ENCODE data around the gene ANO3. TPM values are rescaled to one million over a fixed set of nuclear protein-coding genes. Genes with fewer than 3 reads are reported as not detected.

ANO3 gene
- total RNA-seq, 1 experiment from 2014 or later: not detected

GRCh38 chr11:26677566-26677965, 345.6 kb downstream of the ANO3 start:
- Histone ChIP-seq H4K20me1 (ENCODE audit: insufficient read depth) (no peaks in the 10 kb centered on the region), H3F3A (ENCODE audit: insufficient read depth, low read depth) (no peaks in the 10 kb centered on the region), H3K4me3 (no peak overlapping the region), H3K36me3 (ENCODE audit: low read depth) (no peaks in the 10 kb centered on the region), H3K79me2 (ENCODE audit: low read depth) (no peaks in the 10 kb centered on the region), H3K27me3 (ENCODE audit: insufficient read depth, low read depth) (no peaks in the 10 kb centered on the region), H3K9me3 (ENCODE audit: insufficient read depth, low read depth) (no peaks in the 10 kb centered on the region), H3K4me2 (no peak overlapping the region), H3K27ac (no peak overlapping the region), H3K9me2 (ENCODE audit: insufficient read depth) (no peaks in the 10 kb centered on the region), H2AFZ (no peak overlapping the region), H3K4me1 (replicated peaks; ENCODE audit: insufficient read depth) (no peaks in the 10 kb centered on the region)
- ChIA-PET POLR2A (ENCODE audit: unreplicated experiment) (interaction anchor here (0.7 kb wide), 1 partner anchor 541 kb away, joined by 4 read pairs; no protein-coding TSS in a partner anchor), CTCF (no interaction called here)
- peak in 1 of 2 experiments; percentile 62 for DNase-seq
- TF ChIP-seq CTCF (conservative IDR thresholded peaks at IDR 0.05) (no peak), EZH2 (IDR thresholded peaks at IDR 0.05; ENCODE audit: low read depth) (no peak)
- intact Hi-C loops (cut with micrococcal nuclease; ENCODE audit: unreplicated experiment): loop anchor here (1.0 kb wide), 1 partner anchor 121 kb away; no protein-coding TSS in a partner anchor
- no TSS peak for BruUV-seq (replicated peaks)

GRCh38 chr11:26687351-26687750, 355.4 kb downstream of the ANO3 start:
- no peak for DNase-seq
- Histone ChIP-seq H3K4me1 (replicated peaks; ENCODE audit: insufficient read depth) (no peaks in the 10 kb centered on the region), H3F3A (ENCODE audit: insufficient read depth, low read depth) (no peaks in the 10 kb centered on the region), H3K79me2 (ENCODE audit: low read depth) (no peaks in the 10 kb centered on the region), H3K9me3 (ENCODE audit: insufficient read depth, low read depth) (no peaks in the 10 kb centered on the region), H3K4me3 (no peak overlapping the region), H3K9me2 (ENCODE audit: insufficient read depth) (no peaks in the 10 kb centered on the region), H3K36me3 (ENCODE audit: low read depth) (no peaks in the 10 kb centered on the region), H3K27me3 (ENCODE audit: insufficient read depth, low read depth) (no peaks in the 10 kb centered on the region), H2AFZ (no peak overlapping the region), H3K4me2 (no peak overlapping the region), H4K20me1 (ENCODE audit: insufficient read depth) (no peaks in the 10 kb centered on the region), H3K27ac (no peak overlapping the region)
- CTCF ChIA-PET: no interaction called here
- BruUV-seq (replicated peaks): no TSS peak
- TF ChIP-seq CTCF (conservative IDR thresholded peaks at IDR 0.05) (no peak), EZH2 (IDR thresholded peaks at IDR 0.05; ENCODE audit: low read depth) (no peak)
- intact Hi-C loops (cut with micrococcal nuclease; ENCODE audit: unreplicated experiment): no loop called here
- POLR2A ChIA-PET (ENCODE audit: unreplicated experiment): no interaction called here

GRCh38 chr11:26688701-26689100, 356.8 kb downstream of the ANO3 start:
- intact Hi-C loops (cut with micrococcal nuclease; ENCODE audit: unreplicated experiment): no loop called here
- H3K4me2 ChIP-seq: no peak overlapping the region
- CTCF ChIA-PET: no interaction called here

More at GRCh38 chr11:26688701-26689100, 356.8 kb downstream of the ANO3 start:
- Histone ChIP-seq H3K36me3 (ENCODE audit: low read depth) (no peaks in the 10 kb centered on the region), H2AFZ (no peak overlapping the region), H3K27me3 (ENCODE audit: insufficient read depth, low read depth) (no peaks in the 10 kb centered on the region), H3K9me2 (ENCODE audit: insufficient read depth) (no peaks in the 10 kb centered on the region), H3K4me1 (replicated peaks; ENCODE audit: insufficient read depth) (no peaks in the 10 kb centered on the region), H4K20me1 (ENCODE audit: insufficient read depth) (no peaks in the 10 kb centered on the region), H3F3A (ENCODE audit: insufficient read depth, low read depth) (no peaks in the 10 kb centered on the region), H3K27ac (no peak overlapping the region), H3K9me3 (ENCODE audit: insufficient read depth, low read depth) (no peaks in the 10 kb centered on the region), H3K4me3 (no peak overlapping the region), H3K79me2 (ENCODE audit: low read depth) (no peaks in the 10 kb centered on the region)
- DNase-seq: no peak
- no peak for TF ChIP-seq CTCF (conservative IDR thresholded peaks at IDR 0.05)
- TF ChIP-seq EZH2 (IDR thresholded peaks at IDR 0.05; ENCODE audit: low read depth): no peak
- POLR2A ChIA-PET (ENCODE audit: unreplicated experiment): no interaction called here
- no TSS peak for BruUV-seq (replicated peaks)

Data from PC-9 (cell line).